NCI-H2171 (cell line): ENCODE results near the gene IL1RL1.
"Not testable (repeated sequence)": the region's sequence is repeated elsewhere in the genome, so short reads cannot be mapped to it uniquely, and the experiment has no call there.

Source experiments
- DNase-seq: peaks from one replicate; lab custom pipeline; 2025; lab: John Stamatoyannopoulos, UW

Gene IL1RL1

DNA sequence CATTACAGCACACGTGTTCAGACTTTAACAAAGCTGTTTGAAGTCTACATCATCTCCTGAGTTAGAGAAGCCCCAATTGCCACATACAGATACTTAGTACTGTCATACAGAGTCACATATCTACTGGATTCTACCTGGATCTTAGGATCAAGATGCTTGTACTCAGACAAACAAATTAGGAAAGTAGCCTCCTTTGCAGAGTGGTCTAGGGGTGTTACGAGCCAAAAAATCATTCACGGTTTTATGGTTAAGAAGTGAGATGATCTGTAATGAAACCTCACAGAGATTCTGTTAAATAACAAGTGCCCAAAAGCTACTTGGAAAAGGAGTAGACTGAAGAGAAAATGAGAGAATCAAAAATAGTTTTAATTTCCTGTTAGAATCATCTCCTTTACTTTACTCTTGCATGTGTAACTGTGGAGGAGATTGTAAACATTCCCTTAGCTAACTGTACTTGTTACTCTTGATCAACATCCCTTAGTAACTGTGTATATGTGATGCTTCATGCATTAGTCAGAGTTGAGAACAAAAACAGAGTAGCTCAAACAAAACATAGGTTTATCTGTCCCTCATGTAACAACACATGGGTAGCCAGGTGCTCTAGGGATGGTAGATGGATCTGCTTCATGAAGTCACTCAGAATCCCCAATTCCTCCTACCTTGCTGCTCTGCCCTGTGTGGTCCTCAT is 16.4 kb upstream of the IL1RL1 start:
- DNase-seq, result no peak

DNA sequence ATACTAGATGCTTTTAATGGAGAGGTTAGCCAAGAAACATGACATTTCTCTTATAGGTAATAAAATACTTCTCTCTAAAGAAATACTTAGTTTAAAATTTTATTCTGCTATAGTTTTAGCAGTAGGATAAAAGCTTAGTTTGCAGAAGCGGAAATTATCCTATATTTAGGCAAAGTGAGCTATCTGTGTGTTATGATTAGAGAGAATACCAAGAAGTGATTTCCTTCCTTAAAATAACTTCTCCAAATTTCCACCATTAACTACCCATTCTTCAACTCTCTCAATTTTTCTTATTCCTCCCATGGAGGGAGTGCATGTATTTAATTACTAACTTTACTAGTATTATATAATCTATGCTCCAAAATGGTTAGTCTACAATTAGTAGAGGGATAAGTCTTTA is 15.8 kb upstream of the IL1RL1 start:
- no peak for DNase-seq

DNA sequence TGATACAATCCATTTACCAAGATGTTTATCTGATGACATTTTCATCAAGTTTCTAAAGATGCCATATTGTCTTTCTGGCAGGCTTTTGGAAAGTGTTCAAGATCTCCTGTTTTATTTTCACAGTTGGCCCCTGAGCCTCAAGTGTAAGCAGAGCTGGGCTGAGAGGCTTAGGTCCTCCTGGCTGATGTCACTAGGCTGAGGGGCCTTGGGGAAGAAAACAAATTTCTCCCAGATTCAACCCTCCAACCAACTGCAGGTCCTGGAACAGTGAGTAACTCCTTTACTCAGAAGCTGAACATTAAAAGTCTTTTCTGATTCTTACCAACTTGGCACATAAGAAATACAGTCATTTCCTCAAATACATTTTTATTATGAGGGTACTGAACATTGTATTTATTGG is 14.9 kb upstream of the IL1RL1 start:
- no peak for DNase-seq

DNA sequence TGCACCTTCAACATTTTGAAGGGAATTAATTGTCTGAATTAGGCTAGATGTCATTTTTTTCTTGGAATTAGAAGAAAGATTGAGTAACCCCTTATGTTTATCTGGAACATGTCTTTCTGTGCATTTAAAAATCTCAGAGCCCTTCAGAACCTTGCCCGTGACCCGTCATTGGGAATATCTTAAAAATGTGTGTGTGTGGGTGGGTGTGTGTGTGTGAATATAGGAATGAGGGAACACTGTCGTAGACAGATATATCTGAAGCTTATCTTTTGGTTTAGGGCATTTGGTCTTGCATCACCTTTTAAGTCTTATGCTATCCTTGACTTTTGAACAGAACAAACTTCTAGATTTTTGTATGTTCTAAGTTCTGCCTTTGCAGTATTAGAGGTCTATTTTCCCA is 13.5 kb upstream of the IL1RL1 start:
- DNase-seq, result no peak

DNA sequence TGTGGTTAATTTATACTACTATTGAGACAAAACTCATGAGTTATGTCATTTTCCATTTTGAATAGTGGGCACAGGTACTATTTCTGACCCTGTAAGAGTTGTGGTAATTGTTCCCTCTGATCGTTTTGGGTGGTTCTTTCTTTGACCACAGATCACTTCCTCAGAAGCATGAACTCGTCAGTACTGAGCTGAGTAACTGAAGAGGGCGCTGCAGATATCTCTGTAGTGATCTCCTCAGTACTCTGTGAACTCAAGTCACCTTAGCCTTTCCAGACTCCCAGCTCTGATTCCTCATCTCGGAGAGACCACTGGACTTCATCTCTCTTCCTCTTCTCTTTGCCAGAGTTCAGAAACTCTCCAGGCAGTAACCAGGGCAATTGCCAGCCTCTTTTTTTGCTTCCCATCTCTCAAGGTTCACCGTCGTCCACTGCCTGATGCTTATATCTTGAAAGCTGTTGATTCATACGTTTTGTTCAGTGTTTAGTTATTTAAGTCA is 9.4 kb upstream of the IL1RL1 start:
- DNase-seq, result no peak

DNA sequence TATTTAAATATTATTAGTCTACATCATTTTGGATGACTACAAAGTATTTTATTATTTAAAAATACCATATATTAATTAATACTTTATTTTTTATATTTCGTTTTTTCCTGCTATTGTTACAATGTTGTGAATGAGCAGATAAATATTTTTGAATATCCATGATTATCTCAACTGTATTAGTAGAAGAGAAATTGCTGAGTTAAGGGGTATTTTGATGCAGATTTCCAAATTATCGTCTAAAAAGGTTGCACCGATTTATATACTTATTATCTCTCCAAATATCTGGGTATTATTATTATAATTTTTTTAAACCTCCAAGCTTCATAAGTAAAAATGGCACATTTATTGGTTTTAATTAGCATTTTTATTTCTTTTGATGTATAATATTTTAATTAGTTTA is 8.9 kb upstream of the IL1RL1 start:
- no peak for DNase-seq

DNA sequence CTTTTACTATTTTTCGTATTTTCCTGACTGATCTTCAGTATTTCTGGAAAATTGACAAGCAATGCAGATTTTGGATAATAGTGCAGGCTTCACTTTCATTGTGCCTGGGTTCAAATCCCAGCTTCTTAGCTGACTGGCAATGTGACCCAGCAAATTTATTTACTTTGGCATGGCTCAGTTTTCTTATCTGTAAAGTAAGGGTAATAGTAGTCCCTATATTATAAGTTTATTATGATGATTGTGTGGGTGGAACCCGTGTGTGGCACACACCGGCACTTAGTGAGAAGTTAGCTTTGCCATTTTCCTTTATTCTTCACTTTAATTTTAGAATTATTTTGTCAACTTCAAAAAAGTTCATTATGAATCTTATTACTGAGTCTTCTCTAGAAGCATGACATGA is 7.8 kb upstream of the IL1RL1 start:
- no peak for DNase-seq

DNA sequence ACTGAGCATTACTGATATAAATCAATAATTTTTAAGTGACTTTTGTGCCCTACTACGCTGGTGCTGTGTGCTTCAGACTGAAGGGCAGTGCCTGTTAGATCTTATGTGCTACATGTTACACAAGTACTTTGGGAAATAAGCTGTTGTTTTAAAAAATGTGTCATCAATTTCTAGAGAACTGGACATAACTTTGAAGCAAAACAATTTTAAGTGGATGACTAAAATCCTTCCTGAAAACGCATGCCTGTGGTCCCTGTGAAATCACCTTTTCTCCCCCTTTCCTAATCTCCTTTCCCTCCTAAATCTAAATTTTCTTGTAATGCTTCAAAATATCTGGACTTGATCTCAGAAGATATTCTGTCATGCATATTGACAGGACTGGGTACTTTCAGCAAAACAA is 7.1 kb upstream of the IL1RL1 start:
- DNase-seq, result no peak

DNA sequence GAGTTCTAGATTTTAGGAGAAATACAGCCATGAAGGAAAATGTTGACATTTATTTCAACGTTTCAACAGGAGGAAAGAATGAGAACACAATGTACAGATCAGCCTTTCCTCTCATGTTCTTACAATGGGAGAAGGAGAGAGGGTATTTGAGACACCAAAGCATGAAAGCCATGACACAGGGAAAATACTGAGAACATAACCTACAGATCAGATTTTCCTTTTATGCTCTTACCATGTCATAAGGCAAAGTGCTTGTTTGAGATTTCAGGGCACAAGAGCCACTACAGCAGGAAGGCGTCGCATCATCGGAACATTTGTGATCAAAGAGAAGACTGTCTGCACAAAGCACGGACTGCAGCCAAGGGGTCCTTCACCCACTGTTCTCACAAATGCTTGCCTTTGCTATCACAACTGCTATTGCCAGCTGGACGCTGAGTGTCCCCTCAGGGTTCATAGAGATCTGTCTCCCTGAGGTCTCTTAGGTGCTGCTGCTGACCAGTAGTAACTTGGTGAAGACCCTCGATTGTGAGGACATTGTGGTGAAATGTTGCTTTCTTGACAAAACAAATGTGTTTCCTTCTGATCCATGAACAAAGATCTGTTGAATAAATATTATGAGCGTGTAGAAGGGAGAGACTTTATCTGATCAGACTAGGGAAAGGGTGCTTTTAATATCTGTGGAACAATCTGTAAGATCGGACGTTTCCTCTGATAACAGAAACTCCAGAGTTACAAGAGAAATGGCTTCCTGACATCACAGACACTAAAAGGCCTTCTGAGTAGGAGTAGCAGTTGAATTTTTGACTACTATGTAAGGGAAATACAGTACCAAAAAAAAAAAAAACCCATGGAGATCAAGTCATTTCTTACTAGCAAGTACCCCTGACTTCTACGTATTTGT is 6.4 kb upstream of the IL1RL1 start:
- no peak for DNase-seq

DNA sequence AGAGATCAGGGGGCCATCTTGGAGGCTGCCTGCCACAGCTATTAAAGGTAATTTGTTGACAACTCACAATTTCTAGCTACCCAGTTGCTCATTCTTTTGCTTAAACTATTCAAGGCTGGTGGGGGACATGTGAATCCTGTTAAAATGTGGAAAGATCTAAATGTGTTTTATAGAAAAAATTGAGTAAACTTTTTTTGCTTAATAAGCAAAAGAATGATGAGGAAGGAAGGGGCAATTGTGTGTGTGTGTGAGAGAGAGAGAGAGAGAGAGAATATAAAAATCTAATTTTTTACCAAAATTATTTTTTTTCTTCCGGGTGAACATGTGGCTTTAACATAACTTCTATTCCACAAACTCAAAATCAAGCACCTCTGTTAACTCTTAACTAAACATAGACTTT is 5.2 kb upstream of the IL1RL1 start:
- no peak for DNase-seq

DNA sequence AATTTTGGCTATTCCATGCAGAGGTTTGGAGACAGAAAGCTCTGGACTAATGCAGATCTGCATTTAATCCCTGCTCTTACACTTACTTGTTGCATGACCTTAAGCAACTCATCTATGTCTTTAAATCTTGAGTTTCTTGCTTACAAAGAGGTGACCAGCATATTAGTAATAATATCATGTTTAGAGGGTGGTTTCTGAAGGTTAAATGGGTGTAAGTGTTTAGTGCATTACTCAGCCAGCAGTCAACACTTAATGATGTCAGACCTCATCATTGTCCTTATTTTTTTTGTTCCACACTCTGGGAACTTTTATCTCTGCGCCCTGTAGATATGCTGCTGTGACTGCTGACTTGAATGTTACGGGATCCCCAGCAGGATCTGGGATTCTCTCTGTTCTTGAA is 1.7 kb downstream of the IL1RL1 start:
- no peak for DNase-seq

DNA sequence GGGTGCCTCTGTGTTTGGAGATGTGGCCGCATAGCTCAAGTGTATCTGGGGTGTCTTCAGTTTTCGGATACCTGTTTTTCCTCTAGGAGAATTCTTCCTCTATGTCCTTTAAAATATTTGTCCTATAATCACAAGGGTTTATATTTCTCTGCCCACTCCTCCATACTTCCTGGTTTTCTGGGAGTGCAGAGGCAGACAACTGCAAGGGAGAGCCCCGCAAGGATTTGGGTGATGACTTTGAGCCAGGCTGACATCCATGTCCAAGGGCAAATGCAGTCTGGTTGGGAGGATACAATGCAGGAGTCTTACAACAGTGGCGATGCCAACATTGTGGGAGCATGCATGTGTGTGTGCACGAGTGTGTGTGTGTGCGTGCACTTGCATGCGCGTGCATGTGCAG is 2.1 kb downstream of the IL1RL1 start:
- DNase-seq, result no peak

DNA sequence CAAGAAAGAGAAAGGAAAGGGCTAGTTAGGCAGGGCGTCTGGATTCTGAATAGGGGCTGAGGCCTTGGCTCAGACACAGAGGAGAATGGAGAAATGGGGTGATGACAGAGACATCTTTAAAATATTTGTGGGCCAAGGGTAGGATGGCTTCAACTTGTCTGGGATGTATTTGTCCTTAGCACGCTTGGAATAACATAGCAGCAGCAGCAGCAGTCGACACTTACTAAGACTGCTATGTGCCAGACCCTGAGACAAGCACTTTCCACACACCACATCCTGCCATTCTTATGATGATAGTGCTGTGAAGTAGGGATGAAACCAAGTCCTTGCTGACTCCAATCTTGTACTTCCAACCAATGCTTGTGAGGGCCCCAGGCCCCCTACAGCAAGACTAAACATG is 2.6 kb downstream of the IL1RL1 start:
- no peak for DNase-seq

DNA sequence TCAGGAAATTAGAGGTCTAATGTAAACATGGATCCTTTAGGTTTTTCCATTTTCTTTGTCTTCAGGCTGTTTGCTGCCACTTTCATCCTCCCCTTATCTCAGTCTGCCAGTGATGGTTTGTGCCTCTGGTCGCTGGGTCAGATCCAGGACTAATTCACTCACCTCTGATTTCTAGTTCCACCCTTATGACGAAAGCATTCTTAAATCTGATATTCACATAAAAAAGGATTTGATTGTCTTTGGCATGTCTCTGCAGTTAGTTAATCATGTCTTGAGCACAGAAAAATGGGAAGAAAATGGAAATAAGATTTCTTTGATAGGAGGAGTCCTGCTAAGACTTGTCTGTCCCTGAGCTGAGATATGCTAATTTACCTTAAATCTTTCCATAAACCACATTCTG is 4.6 kb downstream of the IL1RL1 start:
- no peak for DNase-seq

DNA sequence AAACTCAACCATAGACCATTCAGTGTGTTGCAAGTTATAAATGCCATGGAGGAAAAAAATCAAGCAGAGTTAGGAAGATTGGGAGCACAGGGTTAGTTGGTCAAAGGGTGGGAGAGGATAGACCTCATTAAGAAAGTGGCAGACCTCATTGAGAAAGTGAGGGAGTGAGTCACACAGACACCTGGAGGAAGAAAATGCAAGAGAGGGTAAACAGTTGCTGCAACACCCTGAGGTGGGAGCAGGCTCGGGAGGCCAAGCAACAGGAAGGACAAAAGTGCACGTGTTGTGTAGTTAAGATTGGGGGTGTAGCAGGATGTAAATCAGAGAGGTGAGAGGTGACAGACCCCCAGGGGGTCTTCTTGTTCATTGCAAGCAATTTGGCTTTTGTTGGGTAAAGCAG is 6.4 kb downstream of the IL1RL1 start:
- no peak for DNase-seq

DNA sequence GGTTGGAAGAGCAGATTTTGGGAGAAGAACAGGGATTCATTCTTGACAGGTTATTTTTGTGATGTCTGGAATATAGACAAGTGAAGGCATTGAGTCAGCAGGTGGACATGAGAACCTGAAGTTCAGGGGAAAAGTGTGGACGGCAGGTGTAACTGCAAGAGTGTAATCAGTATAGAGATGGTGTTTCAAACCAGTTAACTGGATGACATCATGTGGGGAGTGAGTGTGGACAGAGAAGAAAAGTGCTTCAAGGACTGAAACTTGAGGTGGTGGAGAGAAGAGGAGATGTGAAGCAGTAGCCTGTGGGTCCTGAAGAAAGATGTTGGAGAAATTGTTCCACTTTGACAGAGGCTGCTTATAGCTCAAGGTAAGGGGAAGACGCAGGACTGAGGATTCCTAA is 7.1 kb downstream of the IL1RL1 start:
- DNase-seq, result no peak

DNA sequence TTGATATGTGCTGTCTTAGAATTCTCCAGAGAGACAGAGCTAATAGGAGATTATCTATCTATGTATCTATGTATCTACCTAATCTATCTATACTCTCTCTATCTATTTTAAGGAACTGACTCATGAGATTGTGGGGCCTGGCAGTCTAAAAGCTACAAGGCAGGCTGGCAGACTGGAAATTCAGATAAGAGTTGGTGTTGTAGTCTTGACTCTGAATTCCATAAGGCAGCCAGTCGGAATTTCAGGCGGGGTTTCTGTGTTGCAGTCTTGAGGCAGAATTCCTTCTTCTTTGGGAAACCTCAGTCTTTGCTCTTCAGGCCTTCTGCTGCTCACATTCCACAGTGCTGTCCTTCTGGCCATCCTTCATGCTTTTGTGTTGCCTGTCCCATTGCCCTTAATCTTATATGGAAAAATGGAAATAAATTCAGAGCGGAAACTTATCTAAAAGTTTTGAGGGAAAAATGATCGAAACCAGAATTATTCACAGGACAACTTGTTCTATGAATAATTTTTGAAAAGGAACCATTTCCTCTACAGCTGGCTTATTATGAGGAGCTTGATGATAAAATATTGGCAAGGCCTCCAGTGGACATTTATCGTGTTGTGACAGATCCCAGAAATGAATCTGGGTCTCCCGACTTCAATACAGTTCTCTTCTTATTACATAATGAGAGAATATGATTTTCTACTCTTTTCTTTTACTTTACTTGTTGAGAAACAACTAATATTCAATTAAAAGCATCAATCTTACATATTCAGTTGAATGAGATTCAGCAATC is 10.8 kb downstream of the IL1RL1 start:
- DNase-seq, result no peak

DNA sequence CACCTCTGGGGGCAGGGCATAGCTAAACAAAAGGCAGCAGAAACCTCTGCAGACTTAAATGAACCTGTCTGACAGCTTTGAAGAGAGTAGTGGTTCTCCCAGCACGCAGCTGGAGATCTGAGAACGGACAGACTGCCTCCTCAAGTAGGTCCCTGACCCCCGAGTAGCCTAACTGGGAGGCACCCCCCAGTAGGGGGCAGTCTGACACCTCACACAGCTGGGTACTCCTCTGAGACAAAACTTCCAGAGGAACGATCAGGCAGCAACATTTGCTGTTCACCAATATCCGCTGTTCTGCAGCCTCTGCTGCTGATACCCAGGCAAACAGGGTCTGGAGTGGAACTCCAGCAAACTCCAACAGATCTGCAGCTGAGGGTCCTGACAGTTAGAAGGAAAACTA is 13.6 kb downstream of the IL1RL1 start:
- not testable (repeated sequence) for DNase-seq

DNA sequence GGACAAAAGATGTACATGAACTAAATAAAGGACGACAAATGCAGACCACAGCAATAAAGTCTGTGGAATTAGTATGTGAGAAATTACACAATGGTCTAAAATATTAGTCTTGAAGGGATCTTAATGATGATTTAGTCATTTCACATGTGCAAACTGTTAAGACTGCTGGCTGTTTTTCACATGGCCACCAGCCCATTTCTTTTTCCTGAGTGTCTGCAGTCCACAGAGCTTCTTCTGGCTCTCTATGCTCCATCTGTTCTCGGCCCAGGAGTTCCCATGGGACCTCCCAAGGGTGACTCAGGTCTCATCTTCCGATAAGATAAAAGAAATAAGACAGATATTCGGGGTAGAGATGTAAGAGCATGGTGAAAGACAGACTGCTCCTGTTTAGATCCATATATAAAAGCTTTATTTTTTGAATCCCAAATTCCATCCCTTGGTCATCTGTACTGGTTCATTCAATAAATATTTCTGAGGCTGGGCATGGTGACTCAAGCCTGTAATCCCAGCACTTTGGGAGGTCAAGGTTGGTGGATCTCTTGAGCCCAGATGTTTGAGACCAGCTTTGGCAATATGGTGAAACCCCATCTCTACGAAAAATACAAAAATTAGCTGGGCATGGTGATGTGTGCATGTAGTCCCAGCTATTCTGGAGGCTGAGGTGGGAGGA is 20.1 kb downstream of the IL1RL1 start:
- no peak for DNase-seq

DNA sequence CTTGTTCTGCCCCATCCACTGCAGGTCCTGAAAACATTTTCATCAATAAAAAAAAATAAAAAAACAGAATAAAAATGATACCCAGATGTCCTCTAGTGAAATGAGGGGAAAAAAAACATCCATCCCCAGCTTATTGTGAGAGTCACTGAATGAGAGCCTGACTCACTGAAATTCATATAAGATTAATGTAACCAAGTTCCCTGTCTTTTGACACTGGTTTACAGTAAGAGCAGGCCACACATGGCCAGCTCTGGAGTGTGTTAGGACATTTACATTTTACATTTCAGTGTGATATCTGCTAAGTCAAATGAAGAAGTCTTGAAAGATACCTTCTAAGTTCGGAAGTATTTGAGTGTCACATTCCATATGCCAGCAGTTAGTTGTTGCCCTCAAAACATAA is 23.1 kb downstream of the IL1RL1 start:
- DNase-seq, result no peak

DNA sequence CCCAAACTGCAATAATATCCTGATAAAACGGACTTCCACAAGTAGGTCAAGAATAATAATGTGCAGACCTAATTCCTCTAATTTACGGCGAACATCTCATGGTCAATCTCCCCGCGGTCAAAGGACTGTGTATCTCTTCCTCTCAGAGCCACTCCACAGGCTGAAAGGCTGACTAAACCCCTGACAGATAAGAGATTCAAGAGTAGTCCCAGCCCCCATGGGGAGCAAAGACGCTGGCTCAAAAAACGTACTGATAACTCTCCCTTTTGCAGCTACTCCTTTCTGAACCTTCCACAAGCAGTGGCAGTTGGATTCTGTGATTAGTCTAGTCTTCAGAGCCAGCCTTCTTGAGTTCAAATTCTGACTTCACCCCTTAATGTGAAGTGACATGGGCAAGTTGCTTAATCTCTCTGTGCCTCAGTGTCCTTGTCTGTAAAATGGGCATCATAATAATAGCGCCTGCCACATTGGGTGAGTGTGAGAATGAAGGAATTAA is 24.6 kb downstream of the IL1RL1 start:
- DNase-seq, result no peak

DNA sequence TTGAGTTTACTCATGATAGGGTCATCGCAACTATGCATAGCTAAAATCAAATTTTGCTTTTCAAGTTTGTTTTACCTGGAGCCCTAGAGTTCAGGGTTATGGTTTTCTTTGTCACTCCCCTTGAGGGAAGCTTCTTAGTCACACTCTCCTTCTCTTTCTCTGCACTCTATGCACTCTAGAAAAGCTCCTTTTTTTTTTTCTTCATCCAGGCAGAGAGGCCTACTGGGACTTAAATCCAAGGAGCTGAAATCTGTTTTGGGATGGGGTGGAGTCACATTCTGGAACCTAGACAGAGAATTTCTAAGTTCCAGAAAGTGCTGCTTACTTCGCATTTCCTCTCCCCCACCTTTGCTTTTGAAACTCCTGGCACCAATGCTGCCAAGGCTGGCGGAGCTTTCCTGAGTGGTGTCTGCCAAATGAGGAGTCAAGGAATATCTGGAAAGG is 25.2 kb downstream of the IL1RL1 start:
- no peak for DNase-seq
